Measurements from ENCODE around the gene DAO.

Gene DAO

DNA sequence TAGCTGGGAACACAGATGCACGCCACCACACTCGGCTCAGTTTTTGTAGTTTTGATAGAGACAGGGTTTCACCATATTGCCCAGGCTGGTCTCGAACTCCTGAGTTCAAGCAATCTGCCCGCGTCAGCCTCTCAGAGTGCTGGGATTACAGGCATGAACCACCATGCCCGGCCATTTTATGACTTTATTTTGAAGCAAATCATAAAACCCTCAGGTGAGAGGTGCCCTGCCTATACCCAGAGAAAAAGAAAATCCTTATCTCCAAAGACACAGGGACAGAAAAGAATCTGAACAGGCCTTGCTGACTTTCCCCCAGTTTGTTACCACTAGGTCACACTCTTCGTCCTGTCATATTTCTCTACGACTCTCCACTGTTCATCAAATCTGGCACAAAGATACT lies 48.8 kb downstream of the DAO start:
- no peak for DNase-seq

- DNase-seq: no peak
Measured at GRCh38 chr12:108930155-108930554, 50.3 kb downstream of the DAO start.

GRCh38 chr12:108930756-108931155 lies 50.9 kb downstream of the DAO start:
- DNase-seq: no peak

DNA sequence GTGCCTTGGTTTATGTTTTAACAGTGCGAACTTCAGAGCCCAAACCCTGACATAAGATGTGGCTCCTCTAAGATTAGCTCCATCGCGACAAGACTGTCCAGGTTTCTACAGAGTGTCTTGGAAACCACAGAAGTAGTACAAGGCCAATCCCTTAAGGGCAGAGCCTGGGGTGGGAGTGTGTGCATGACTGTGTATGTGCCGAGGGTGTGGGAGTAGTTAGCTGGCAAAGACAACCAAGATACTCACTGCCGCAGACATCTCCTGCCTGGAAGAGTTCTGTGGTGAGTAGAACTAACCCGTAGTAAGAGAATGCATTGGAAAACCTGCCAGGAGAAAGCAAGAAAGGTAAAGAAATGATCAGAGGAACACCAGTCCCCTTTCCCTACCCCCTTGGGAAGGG lies 54.1 kb downstream of the DAO start:
- no peak for DNase-seq

GRCh38 chr12:108935159-108935763 lies 55.4 kb downstream of the DAO start:
- DNase-seq: no peak

DNA sequence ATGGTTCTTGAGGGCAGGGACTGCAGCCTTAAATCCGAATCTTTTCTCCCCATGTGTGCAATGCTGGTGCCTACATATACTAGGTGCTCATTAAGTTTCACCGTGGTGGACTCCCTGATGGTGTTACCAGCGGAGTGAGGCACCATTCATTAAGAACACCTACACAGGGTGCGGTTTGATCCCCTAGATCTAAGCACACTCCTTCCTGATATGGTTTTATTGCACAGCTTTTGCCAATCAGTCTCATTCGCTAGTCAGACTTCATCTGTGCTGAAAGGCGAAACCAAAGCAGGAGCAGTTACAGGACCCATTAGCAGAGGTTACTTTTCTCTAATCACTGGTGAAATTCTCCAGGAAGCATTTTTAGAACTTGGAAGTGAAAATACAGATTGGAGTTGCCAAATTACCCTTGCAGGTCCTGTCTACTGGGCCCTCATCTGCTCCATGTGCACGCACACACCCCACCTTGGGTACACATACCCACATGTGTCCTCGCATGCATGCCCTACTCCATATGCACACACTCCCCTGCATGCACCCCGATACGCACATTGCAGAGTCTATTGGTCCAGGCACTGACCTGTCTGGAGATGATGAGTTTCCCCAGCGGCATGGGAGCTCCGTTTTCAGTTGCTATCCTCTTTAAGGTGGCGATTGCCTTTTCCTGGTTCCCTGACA lies 58.5 kb downstream of the DAO start:
- DNase-seq: no peak

DNA sequence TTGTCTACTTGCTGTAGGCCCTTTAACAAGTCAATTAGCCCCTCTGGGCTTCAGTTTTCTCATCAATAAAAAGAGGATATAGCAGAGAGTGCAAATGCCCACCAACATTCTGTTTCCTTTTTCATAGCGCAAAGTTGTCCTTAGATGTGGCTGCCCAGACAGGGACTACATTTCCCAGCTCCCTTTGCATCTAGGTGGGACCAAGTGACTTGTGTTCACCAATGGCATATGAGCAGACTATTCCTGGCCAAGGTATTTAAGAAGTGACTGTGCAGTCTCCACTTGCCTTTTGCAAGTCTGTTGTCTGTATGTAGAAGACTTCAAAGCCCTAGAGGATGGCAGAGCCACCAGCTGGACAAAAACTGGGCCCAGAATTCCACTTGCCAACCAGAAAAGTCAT lies 59.7 kb downstream of the DAO start:
- DNase-seq: no peak

GRCh38 chr12:108940138-108940537 lies 60.2 kb downstream of the DAO start:
- DNase-seq: no peak

GRCh38 chr12:108947097-108947496 lies 67.2 kb downstream of the DAO start:
- DNase-seq: no peak

- DNase-seq: no peak
Measured at GRCh38 chr12:108948367-108948766, 68.5 kb downstream of the DAO start.

DNA sequence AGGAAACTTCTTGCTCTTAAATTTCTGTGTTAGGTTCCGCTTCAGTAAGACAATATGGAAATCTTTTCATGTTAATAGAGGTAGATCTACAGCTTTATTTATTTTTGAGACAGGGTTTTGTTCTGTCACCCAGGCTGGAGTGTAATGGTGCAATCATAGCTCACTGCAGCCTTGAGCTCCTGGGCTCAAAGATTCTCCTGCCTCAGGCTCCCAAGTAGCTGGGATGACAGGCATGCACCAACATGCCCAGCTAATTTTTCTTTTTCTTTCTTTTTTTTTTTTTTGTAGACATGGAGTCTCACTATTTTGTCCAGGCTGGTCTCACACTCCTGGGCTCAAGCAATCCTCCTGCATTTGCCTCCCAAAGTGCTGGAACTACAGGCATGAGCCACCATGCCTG lies 70.1 kb downstream of the DAO start:
- DNase-seq: no peak

Measured in NCI-H1436 (cell line).